ENCODE results near the gene SLC26A1.

DNA sequence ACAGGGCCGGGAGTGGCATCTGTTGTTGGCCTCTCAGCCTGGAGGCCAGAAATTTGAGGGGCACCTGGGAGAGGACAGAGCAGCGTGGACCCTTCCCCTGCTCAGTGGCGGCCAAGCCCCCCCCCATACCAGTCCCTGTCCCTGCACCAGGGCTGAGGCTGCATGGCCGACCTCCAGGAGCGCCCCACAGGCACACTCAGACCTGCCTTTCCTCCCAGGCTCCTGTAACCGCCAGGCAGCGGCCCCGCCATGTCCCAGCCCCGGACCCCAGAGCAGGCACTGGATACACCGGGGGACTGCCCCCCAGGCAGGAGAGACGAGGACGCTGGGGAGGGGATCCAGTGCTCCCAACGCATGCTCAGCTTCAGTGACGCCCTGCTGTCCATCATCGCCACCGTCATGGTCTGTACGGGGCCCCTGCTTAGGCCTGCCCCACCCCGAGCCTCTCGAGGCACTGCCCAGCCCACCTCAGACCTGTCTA is 45.7 kb downstream of the SLC26A1 start:
- TF ChIP-seq, protein P1, sequence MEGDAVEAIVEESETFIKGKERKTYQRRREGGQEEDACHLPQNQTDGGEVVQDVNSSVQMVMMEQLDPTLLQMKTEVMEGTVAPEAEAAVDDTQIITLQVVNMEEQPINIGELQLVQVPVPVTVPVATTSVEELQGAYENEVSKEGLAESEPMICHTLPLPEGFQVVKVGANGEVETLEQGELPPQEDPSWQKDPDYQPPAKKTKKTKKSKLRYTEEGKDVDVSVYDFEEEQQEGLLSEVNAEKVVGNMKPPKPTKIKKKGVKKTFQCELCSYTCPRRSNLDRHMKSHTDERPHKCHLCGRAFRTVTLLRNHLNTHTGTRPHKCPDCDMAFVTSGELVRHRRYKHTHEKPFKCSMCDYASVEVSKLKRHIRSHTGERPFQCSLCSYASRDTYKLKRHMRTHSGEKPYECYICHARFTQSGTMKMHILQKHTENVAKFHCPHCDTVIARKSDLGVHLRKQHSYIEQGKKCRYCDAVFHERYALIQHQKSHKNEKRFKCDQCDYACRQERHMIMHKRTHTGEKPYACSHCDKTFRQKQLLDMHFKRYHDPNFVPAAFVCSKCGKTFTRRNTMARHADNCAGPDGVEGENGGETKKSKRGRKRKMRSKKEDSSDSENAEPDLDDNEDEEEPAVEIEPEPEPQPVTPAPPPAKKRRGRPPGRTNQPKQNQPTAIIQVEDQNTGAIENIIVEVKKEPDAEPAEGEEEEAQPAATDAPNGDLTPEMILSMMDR (conservative IDR thresholded peaks at IDR 0.05; ENCODE audit: low read length), result no peak
- no peak for TF ChIP-seq EZH2phosphoT487 (IDR thresholded peaks at IDR 0.05; ENCODE audit: borderline replicate concordance, low read depth, low read length)

Data from OCI-LY7 (cell line).